Vagina (tissue), 2 donors: ENCODE data around the gene KRTAP13-3. TPM values are rescaled to one million over a fixed set of nuclear protein-coding genes. Genes with fewer than 3 reads are reported as not detected.

Source experiments
- DNase-seq, 2 donors: peaks; one replicate each; pipeline ENCODE4 v3.0.0-alpha.2; 2017; ENCODE audit errors: extremely low spot score in 2 of 2
- H3K27ac ChIP-seq: fragments of 200-600 bp; sonication (generic); one replicate; pipeline ENCODE4 v1.5.1; 2019
- H3K27me3 ChIP-seq: fragments of 200-600 bp; sonication (generic); one replicate; pipeline ENCODE4 v1.5.1; 2019
- H3K36me3 ChIP-seq, 2 donors: fragments of 200-600 bp; sonication (generic); one replicate each; pipeline ENCODE4 v1.5.1; 2017 to 2019
- H3K4me1 ChIP-seq: fragments of 200-600 bp; sonication (generic); one replicate; pipeline ENCODE4 v1.5.1; 2019
- H3K4me3 ChIP-seq, 2 donors: fragments of 200-600 bp; sonication (generic); 1 replicate in 1 of 2; 2 replicates in 1 of 2; pipeline ENCODE4 v1.5.1; 2016 to 2019
- H3K9me3 ChIP-seq: fragments of 200-600 bp; sonication (generic); one replicate; pipeline ENCODE4 v1.5.1; 2019
- POLR2A ChIP-seq, 2 donors: fragments of 450-650 bp; IDR thresholded peaks; one replicate each; pipeline ENCODE4 v1.6.1; 2017; ENCODE audit warnings: antibody characterized with exemption in 2 of 2, mild to moderate bottlenecking in 2 of 2, moderate library complexity in 2 of 2
- POLR2AphosphoS5 ChIP-seq, 2 donors: sonication (generic); formaldehyde crosslinking; IDR thresholded peaks; one replicate each; pipeline ENCODE4 v1.9.0; 2017; ENCODE audit warnings: antibody characterized with exemption in 2 of 2, mild to moderate bottlenecking in 2 of 2, low read depth in 1 of 2; ENCODE audit not compliant: insufficient read depth in 1 of 2
- intact Hi-C: fragments of 100-400 bp; cut with DNase I; formaldehyde crosslinking; loops from one replicate; pipeline ENCODE4 v1.15.1; 2023
- total RNA-seq: library from RNA; depleted of rRNA; stranded (reverse); fragments of >200 nt; gene quantifications from one replicate; pipeline ENCODE4 v1.2.3, GENCODE V29; 2016
- TF ChIP-seq, protein P1 (sequence below), 3 experiments: fragments of 450-650 bp in 2 of 3; fragments of 200-600 bp in 1 of 3; sonication (generic) in 1 of 3; IDR thresholded peaks; one replicate each; pipeline ENCODE4 v1.5.1; 2017 to 2019; ENCODE audit warnings: antibody characterized with exemption in 3 of 3, mild to moderate bottlenecking in 2 of 3, moderate library complexity in 2 of 3

KRTAP13-3 gene
- total RNA-seq, 1 donor from 2014 or later, result not detected

- intact Hi-C loops, result no loop called here
- Histone ChIP-seq H3K27me3 (no peaks in the 10 kb centered on the region), H3K4me3 (no peak within 1 kb of the TSS), H3K36me3 (no peaks in the 10 kb centered on the region), H3K4me1 (no peaks in the 10 kb centered on the region), H3K9me3 (no peaks in the 10 kb centered on the region), H3K27ac (no peak within 1 kb of the TSS)
- DNase-seq, result no peak
- no peak for TF ChIP-seq POLR2AphosphoS5 (IDR thresholded peaks at IDR 0.05; ENCODE audit: insufficient read depth in 1 of 2, low read depth in 1 of 2)
- no peak for TF ChIP-seq POLR2A (IDR thresholded peaks at IDR 0.05)
- TF ChIP-seq, protein P1, sequence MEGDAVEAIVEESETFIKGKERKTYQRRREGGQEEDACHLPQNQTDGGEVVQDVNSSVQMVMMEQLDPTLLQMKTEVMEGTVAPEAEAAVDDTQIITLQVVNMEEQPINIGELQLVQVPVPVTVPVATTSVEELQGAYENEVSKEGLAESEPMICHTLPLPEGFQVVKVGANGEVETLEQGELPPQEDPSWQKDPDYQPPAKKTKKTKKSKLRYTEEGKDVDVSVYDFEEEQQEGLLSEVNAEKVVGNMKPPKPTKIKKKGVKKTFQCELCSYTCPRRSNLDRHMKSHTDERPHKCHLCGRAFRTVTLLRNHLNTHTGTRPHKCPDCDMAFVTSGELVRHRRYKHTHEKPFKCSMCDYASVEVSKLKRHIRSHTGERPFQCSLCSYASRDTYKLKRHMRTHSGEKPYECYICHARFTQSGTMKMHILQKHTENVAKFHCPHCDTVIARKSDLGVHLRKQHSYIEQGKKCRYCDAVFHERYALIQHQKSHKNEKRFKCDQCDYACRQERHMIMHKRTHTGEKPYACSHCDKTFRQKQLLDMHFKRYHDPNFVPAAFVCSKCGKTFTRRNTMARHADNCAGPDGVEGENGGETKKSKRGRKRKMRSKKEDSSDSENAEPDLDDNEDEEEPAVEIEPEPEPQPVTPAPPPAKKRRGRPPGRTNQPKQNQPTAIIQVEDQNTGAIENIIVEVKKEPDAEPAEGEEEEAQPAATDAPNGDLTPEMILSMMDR (IDR thresholded peaks at IDR 0.05), result no peak
Observed at GRCh38 chr21:30430170-30430655, 4.5 kb upstream of the KRTAP13-3 start, which contains the start of gene KRTAP13-4. Gene KRTAP13-4 (plus strand): TSS chr21:30430220. CDS start chr21:30430276, 56 bp downstream.

GRCh38 chr21:30426731-30427130 is 1.0 kb upstream of the KRTAP13-3 start:
- TF ChIP-seq POLR2A (IDR thresholded peaks at IDR 0.05) (no peak), POLR2AphosphoS5 (IDR thresholded peaks at IDR 0.05; ENCODE audit: insufficient read depth in 1 of 2, low read depth in 1 of 2) (no peak)
- TF ChIP-seq, protein P1 (IDR thresholded peaks at IDR 0.05), result no peak
- no peak overlapping the region for H3K4me3 ChIP-seq
- H3K4me1 ChIP-seq, result no peaks in the 10 kb centered on the region
- H3K36me3 ChIP-seq, result no peaks in the 10 kb centered on the region
- no peak overlapping the region for H3K27ac ChIP-seq
- no peaks in the 10 kb centered on the region for H3K9me3 ChIP-seq
- H3K27me3 ChIP-seq, result no peaks in the 10 kb centered on the region
- no peak for DNase-seq
- intact Hi-C loops, result no loop called here

GRCh38 chr21:30415993-30416392 is 9.7 kb downstream of the KRTAP13-3 start:
- no peak for TF ChIP-seq POLR2A (IDR thresholded peaks at IDR 0.05)
- TF ChIP-seq POLR2AphosphoS5 (IDR thresholded peaks at IDR 0.05; ENCODE audit: insufficient read depth in 1 of 2, low read depth in 1 of 2), result no peak
- TF ChIP-seq, protein P1 (IDR thresholded peaks at IDR 0.05), result no peak
- Histone ChIP-seq H3K4me3 (no peak overlapping the region), H3K36me3 (no peaks in the 10 kb centered on the region), H3K27me3 (no peaks in the 10 kb centered on the region), H3K9me3 (no peaks in the 10 kb centered on the region), H3K4me1 (no peaks in the 10 kb centered on the region), H3K27ac (no peak overlapping the region)
- intact Hi-C loops, result no loop called here
- no peak for DNase-seq

GRCh38 chr21:30408782-30409494 is 16.8 kb downstream of the KRTAP13-3 start:
- H3K27me3 ChIP-seq, result no peaks in the 10 kb centered on the region
- intact Hi-C loops, result no loop called here
- TF ChIP-seq POLR2AphosphoS5 (IDR thresholded peaks at IDR 0.05; ENCODE audit: insufficient read depth in 1 of 2, low read depth in 1 of 2) (no peak), POLR2A (IDR thresholded peaks at IDR 0.05) (no peak)
- TF ChIP-seq, protein P1 (IDR thresholded peaks at IDR 0.05), result no peak
- no peaks in the 10 kb centered on the region for H3K9me3 ChIP-seq
- H3K36me3 ChIP-seq, result no peaks in the 10 kb centered on the region
- no peak overlapping the region for H3K27ac ChIP-seq
- H3K4me1 ChIP-seq, result no peaks in the 10 kb centered on the region
- H3K4me3 ChIP-seq, result no peak overlapping the region
- DNase-seq, result no peak

- intact Hi-C loops, result no loop called here
- no peaks in the 10 kb centered on the region for H3K9me3 ChIP-seq
Observed at GRCh38 chr21:30395731-30396130, 30.0 kb downstream of the KRTAP13-3 start, which contains the start of gene KRTAP13-1. Gene KRTAP13-1 (plus strand): TSS chr21:30396031. CDS start chr21:30396087, 56 bp downstream.

More at GRCh38 chr21:30395731-30396130, 30.0 kb downstream of the KRTAP13-3 start, which contains the start of gene KRTAP13-1:
- no peak for DNase-seq
- TF ChIP-seq, protein P1 (IDR thresholded peaks at IDR 0.05), result no peak
- no peak for TF ChIP-seq POLR2AphosphoS5 (IDR thresholded peaks at IDR 0.05; ENCODE audit: insufficient read depth in 1 of 2, low read depth in 1 of 2)
- no peak for TF ChIP-seq POLR2A (IDR thresholded peaks at IDR 0.05)
- Histone ChIP-seq H3K36me3 (no peaks in the 10 kb centered on the region), H3K4me3 (no peak within 1 kb of the TSS), H3K27ac (no peak within 1 kb of the TSS), H3K27me3 (no peaks in the 10 kb centered on the region), H3K4me1 (no peaks in the 10 kb centered on the region)
